SK-N-SH (cell line): ENCODE results near the gene POMC. TPM values are rescaled to one million over a fixed set of nuclear protein-coding genes. Genes with fewer than 3 reads are reported as not detected.

Experiments
- CTCF ChIA-PET: fragments of 300-600, 350-600 bp; formaldehyde crosslinking; extraction: SDS; loops from one replicate; lab custom pipeline; 2021; lab: Yijun Ruan, JAX
- POLR2A ChIA-PET: fragments of 350-600 bp; sonication (Branson Sonifier 250); formaldehyde crosslinking; extraction: SDS; loops from one replicate; lab custom pipeline; 2020; ENCODE audit warnings: antibody characterized with exemption, inconsistent platforms; lab: Yijun Ruan, JAX
- DNase-seq: peaks from one replicate; pipeline ENCODE4 v3.0.0; 2012
- H2AFZ ChIP-seq: fragments of 200-600 bp; sonication (generic); 2 replicates; pipeline ENCODE4 v1.8.1; 2016; ENCODE audit warnings: antibody characterized with exemption, mild to moderate bottlenecking, low read depth
- H3F3A ChIP-seq: fragments of 200-600 bp; sonication (generic); replicated peaks from 2 replicates; pipeline ENCODE3; 2016; ENCODE audit warnings: antibody characterized with exemption, mild to moderate bottlenecking; ENCODE audit not compliant: insufficient read depth
- H3K27ac ChIP-seq, 2 experiments: fragments of 200-500 bp in 1 of 2; fragments of 200-600 bp in 1 of 2; sonication (Bioruptor generic) in 1 of 2; sonication (generic), shearing (Covaris generic) in 1 of 2; 2 replicates each; pipeline versions ENCODE4 v1.5.1 to v1.6.1; 2014 to 2016; ENCODE audit warnings: low read depth in 2 of 2, inconsistent platforms in 1 of 2, low read length in 1 of 2, mild to moderate bottlenecking in 1 of 2, mixed read lengths in 1 of 2
- H3K27me3 ChIP-seq: fragments of 200-600 bp; sonication (generic), shearing (Covaris generic); 2 replicates; pipeline ENCODE4 v1.6.1; 2016; ENCODE audit warnings: mixed run types; ENCODE audit not compliant: insufficient read depth
- H3K36me3 ChIP-seq, 2 experiments: fragments of 200-500 bp in 1 of 2; fragments of 200-600 bp in 1 of 2; sonication (Bioruptor generic) in 1 of 2; sonication (generic) in 1 of 2; replicated peaks in 1 of 2; 2 replicates each; pipeline versions ENCODE3 to v1.5.1; 2014 to 2016; ENCODE audit warnings: low read length in 1 of 2, mild to moderate bottlenecking in 1 of 2; ENCODE audit not compliant: insufficient read depth in 2 of 2, control insufficient read depth in 1 of 2
- H3K4me1 ChIP-seq, 2 experiments: fragments of 200-500 bp in 1 of 2; fragments of 200-600 bp in 1 of 2; sonication (Bioruptor generic) in 1 of 2; sonication (generic), shearing (Covaris generic) in 1 of 2; 2 replicates each; pipeline versions ENCODE4 v1.5.1 to v1.6.1; 2014 to 2016; ENCODE audit warnings: low read depth in 1 of 2, low read length in 1 of 2, mixed run types in 1 of 2; ENCODE audit not compliant: insufficient read depth in 2 of 2, control insufficient read depth in 1 of 2
- H3K4me2 ChIP-seq: fragments of 200-600 bp; sonication (generic), shearing (Covaris generic); 2 replicates; pipeline ENCODE4 v1.6.1; 2017; ENCODE audit warnings: mixed run types
- H3K4me3 ChIP-seq, 2 experiments: fragments of 200-500 bp in 1 of 2; fragments of 200-600 bp in 1 of 2; sonication (Bioruptor generic) in 1 of 2; sonication (generic), shearing (Covaris generic) in 1 of 2; 2 replicates each; pipeline versions ENCODE4 v1.5.1 to v1.8.1; 2014 to 2016; ENCODE audit warnings: low read depth in 2 of 2, inconsistent platforms in 1 of 2, low read length in 1 of 2, mild to moderate bottlenecking in 1 of 2, mixed read lengths in 1 of 2, moderate library complexity in 1 of 2
- H3K79me2 ChIP-seq: fragments of 200-600 bp; sonication (generic); 2 replicates; pipeline ENCODE4 v1.8.1; 2017; ENCODE audit warnings: mild to moderate bottlenecking; ENCODE audit not compliant: insufficient read depth
- H3K9ac ChIP-seq: fragments of 200-600 bp; sonication (generic); 2 replicates; pipeline ENCODE4 v1.6.1; 2017; ENCODE audit warnings: mixed run types
- H3K9me2 ChIP-seq: fragments of 200-600 bp; sonication (generic); 2 replicates; pipeline ENCODE4 v1.6.1; 2017; ENCODE audit warnings: mixed run types
- H3K9me3 ChIP-seq: fragments of 200-600 bp; sonication (generic); 2 replicates; pipeline ENCODE4 v1.6.1; 2017; ENCODE audit warnings: mixed run types, mild to moderate bottlenecking, moderate library complexity
- H4K20me1 ChIP-seq: fragments of 200-600 bp; sonication (generic); 2 replicates; pipeline ENCODE4 v1.6.1; 2017; ENCODE audit warnings: mild to moderate bottlenecking, mixed run types; ENCODE audit not compliant: insufficient read depth
- CHD2 ChIP-seq: fragments of 150-350 bp; IDR thresholded peaks from 2 replicates; pipeline ENCODE4 v1.6.1; 2018; ENCODE audit warnings: low read length; ENCODE audit not compliant: partially characterized antibody
- CTCF ChIP-seq: fragments of 200-600 bp; sonication (generic); IDR thresholded peaks from 2 replicates; pipeline ENCODE4 v1.6.1; 2017; ENCODE audit warnings: antibody characterized with exemption, mild to moderate bottlenecking, moderate library complexity
- FOSL2 ChIP-seq: IDR thresholded peaks from 2 replicates; pipeline ENCODE4 v1.4.0; 2012; ENCODE audit warnings: low read depth, mild to moderate bottlenecking, moderate library complexity, borderline replicate concordance
- FOXJ3 ChIP-seq: sonication (generic); formaldehyde crosslinking; IDR thresholded peaks from 2 replicates; pipeline ENCODE4 v1.5.1; 2020; ENCODE audit warnings: mild to moderate bottlenecking, missing genetic modification reagents
- JUND ChIP-seq: IDR thresholded peaks from 2 replicates; pipeline ENCODE4 v1.4.0; 2012
- MEF2A ChIP-seq: IDR thresholded peaks from 2 replicates; pipeline ENCODE4 v1.4.0; 2012; ENCODE audit warnings: low read depth, borderline replicate concordance
- POLR2AphosphoS5 ChIP-seq: IDR thresholded peaks from 2 replicates; pipeline ENCODE4 v1.6.1; 2012; ENCODE audit warnings: low read depth, low read length
- RFX5 ChIP-seq: IDR thresholded peaks from 2 replicates; pipeline ENCODE4 v1.6.1; 2012; ENCODE audit warnings: mild to moderate bottlenecking, improper control_type of control experiment, low read length
- RXRA ChIP-seq: IDR thresholded peaks from 2 replicates; pipeline ENCODE4 v1.4.0; 2012; ENCODE audit warnings: low read depth, mild to moderate bottlenecking, borderline replicate concordance
- YY1 ChIP-seq: IDR thresholded peaks from 2 replicates; pipeline ENCODE4 v1.4.0; 2012; ENCODE audit warnings: low read depth, mild to moderate bottlenecking
- ZBTB33 ChIP-seq: IDR thresholded peaks from 2 replicates; pipeline ENCODE4 v1.4.0; 2012; ENCODE audit warnings: low read depth, borderline replicate concordance
- WGBS: methylation state at CpG from one replicate; pipeline ENCODE4 v1.1.6; 2017; ENCODE audit warnings: low lambda C conversion rate; 5-methylcytosine and 5-hydroxymethylcytosine counted together
- polyA plus RNA-seq, 3 experiments: library from polyadenylated mRNA; depleted of rRNA; stranded (reverse); fragments of >200 nt; gene quantifications; 2 replicates each; pipeline ENCODE4 v1.2.3, GENCODE V29; 2012

The POMC gene
- polyA plus RNA-seq, 1 of the 3 experiments (the other 2 are of a cell fraction), result not detected

- POLR2A ChIA-PET, result no interaction called here
- H4K20me1 ChIP-seq, result no peaks in the 10 kb centered on the region
- no peak for TF ChIP-seq ZBTB33
- TF ChIP-seq MEF2A, result no peak
- no peak for TF ChIP-seq RXRA
- H3K9me3 ChIP-seq, result no peaks in the 10 kb centered on the region
- H3K4me3 ChIP-seq, result no peak overlapping the region
- H3K79me2 ChIP-seq, result no peaks in the 10 kb centered on the region
- CTCF ChIA-PET, result interaction anchor here (4.1 to 27.1 kb wide), 3 partner anchors 64 to 156 kb away, joined by 35 to 519 read pairs (median 56); no protein-coding TSS in a partner anchor
- DNase-seq, result no peak
- no peaks in the 10 kb centered on the region for H3K27me3 ChIP-seq
- WGBS, result 94% methylated on average over 9 of the region's 9 CpGs
- no peak overlapping the region for H3K4me2 ChIP-seq
- peaks cover 5% of the 10 kb centered on the region for H3F3A ChIP-seq
- peaks cover 0 to 3% of the 10 kb centered on the region in 2 experiments; a peak in 1 of 4 replicates for H3K4me1 ChIP-seq
- H2AFZ ChIP-seq, result no peak overlapping the region
- H3K27ac ChIP-seq, result no peak overlapping the region
- no peak overlapping the region for H3K9ac ChIP-seq
- peaks cover 1 to 2% of the 10 kb centered on the region in 2 experiments for H3K36me3 ChIP-seq
- no peaks in the 10 kb centered on the region for H3K9me2 ChIP-seq
Measured at GRCh38 chr2:25132299-25132635, 36.1 kb downstream of the POMC start.

- H3K4me1 ChIP-seq, result peaks cover 0 to 3% of the 10 kb centered on the region in 2 experiments; a peak in 1 of 4 replicates
- whole genome bisulfite sequencing, result 97% methylated on average over 53 of the region's 53 CpGs
- DNase-seq, result no peak
- TF ChIP-seq YY1 (no peak), POLR2AphosphoS5 (no peak), CHD2 (no peak), FOXJ3 (CRISPR knock-in tag) (no peak), JUND (no peak), FOSL2 (no peak), RFX5 (no peak), MEF2A (no peak), CTCF (no peak)
- TF ChIP-seq, all 33 proteins: peak for 0
- Histone ChIP-seq H3F3A (peaks cover 10% of the 10 kb centered on the region), H3K4me2 (no peak overlapping the region), H3K9me2 (no peaks in the 10 kb centered on the region), H2AFZ (no peak overlapping the region), H3K27me3 (no peaks in the 10 kb centered on the region), H3K79me2 (no peaks in the 10 kb centered on the region), H3K36me3 (peaks cover 2 to 5% of the 10 kb centered on the region in 2 experiments), H4K20me1 (no peaks in the 10 kb centered on the region), H3K4me3 (no peak overlapping the region), H3K27ac (no peak overlapping the region), H3K9me3 (no peaks in the 10 kb centered on the region), H3K9ac (no peak overlapping the region)
- ChIA-PET CTCF (interaction anchor here (1.1 to 27.1 kb wide), 5 partner anchors 12 to 156 kb away, joined by 3 to 519 read pairs (median 35); no protein-coding TSS in a partner anchor), POLR2A (no interaction called here)
Measured at GRCh38 chr2:25131567-25132298, 36.6 kb downstream of the POMC start.
